NB4 (cell line): ENCODE measurements around the gene GRM2.
"Not testable (repeated sequence)": the region's sequence is repeated elsewhere in the genome, so short reads cannot be mapped to it uniquely, and the experiment has no call there.

Experiments
- DNase-seq: peaks from one replicate; pipeline ENCODE4 v3.0.0; 2010; ENCODE audit warnings: low read depth
- H3K4me3 ChIP-seq: one replicate; pipeline ENCODE4 v1.5.1; 2011; ENCODE audit warnings: mild to moderate bottlenecking, low read depth, low read length, moderate library complexity
- MYC ChIP-seq: IDR thresholded peaks from 2 replicates; pipeline ENCODE4 v1.6.1; 2011; ENCODE audit warnings: low read depth, low read length
- POLR2A ChIP-seq: IDR thresholded peaks from 2 replicates; pipeline ENCODE4 v1.6.1; 2011; ENCODE audit warnings: mild to moderate bottlenecking; ENCODE audit not compliant: insufficient read length; ENCODE audit errors: extremely low read depth
- TF ChIP-seq, protein P1 (sequence below): IDR thresholded peaks from 2 replicates; pipeline ENCODE4 v1.6.1; 2011; ENCODE audit warnings: low read depth, low read length
- TF ChIP-seq, protein P2 (sequence below): IDR thresholded peaks from one replicate; pipeline ENCODE4 v1.5.1; 2012; ENCODE audit warnings: low read depth, low read length

Gene GRM2

DNA sequence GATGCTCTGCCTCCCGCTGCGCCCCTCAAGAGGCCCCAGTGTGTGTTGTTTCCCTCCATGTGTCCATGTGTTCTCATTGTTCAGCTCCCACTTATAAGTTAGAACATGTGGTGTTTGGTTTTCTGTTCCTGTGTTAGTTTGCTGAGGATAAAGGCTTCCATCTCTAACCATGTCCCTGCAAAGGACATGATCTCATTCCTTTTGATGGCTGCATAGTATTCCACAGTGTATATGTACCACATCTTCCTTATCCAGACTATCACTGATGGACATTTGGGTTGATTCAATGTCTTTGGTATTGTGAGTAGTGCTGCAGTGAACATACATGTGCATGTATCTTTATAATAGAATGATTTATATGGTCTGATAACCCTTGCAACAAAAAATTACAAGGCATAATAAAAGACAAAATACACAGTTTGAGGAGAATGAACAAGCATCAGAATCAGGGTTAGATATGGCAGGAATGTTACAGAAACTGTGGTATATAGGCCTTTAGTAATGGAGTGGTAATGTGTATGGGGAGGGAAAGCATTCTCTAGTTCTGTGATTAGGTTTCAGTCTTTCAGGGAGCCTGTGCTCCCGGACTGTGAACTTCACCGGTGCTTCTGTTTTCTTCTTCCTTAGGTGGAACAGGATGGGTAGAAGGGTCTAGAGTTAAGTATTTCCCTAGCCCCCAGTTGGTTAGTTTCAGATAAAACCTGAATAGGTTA is 27.1 kb downstream of the GRM2 start:
- H3K4me3 ChIP-seq: no peak overlapping the region
- DNase-seq: no peak
- TF ChIP-seq POLR2A (no peak), MYC (no peak)
- TF ChIP-seq, protein P1, sequence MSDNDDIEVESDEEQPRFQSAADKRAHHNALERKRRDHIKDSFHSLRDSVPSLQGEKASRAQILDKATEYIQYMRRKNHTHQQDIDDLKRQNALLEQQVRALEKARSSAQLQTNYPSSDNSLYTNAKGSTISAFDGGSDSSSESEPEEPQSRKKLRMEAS: no peak
- TF ChIP-seq, protein P2, sequence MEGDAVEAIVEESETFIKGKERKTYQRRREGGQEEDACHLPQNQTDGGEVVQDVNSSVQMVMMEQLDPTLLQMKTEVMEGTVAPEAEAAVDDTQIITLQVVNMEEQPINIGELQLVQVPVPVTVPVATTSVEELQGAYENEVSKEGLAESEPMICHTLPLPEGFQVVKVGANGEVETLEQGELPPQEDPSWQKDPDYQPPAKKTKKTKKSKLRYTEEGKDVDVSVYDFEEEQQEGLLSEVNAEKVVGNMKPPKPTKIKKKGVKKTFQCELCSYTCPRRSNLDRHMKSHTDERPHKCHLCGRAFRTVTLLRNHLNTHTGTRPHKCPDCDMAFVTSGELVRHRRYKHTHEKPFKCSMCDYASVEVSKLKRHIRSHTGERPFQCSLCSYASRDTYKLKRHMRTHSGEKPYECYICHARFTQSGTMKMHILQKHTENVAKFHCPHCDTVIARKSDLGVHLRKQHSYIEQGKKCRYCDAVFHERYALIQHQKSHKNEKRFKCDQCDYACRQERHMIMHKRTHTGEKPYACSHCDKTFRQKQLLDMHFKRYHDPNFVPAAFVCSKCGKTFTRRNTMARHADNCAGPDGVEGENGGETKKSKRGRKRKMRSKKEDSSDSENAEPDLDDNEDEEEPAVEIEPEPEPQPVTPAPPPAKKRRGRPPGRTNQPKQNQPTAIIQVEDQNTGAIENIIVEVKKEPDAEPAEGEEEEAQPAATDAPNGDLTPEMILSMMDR: no peak

DNA sequence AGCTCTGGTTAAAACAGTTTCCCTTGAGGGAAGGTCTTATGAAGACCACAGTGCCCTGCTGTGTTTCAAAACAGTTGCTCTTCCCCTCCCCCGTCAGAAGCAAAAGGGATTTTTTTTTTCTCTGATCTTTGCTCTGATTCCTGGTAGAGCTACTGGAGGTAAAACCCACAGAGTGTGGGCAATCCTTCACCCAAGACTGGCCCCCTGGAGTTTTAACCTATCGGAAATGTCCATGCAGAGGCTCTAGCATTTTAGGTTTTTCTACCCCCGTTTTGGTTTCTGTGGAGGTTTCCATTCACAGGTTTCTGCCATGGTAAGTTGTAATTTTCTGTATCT is 27.7 kb downstream of the GRM2 start:
- DNase-seq: peak; percentile 35
- TF ChIP-seq POLR2A (no peak), MYC (no peak)
- TF ChIP-seq, protein P1: no peak
- TF ChIP-seq, protein P2: no peak
- no peak overlapping the region for H3K4me3 ChIP-seq

DNA sequence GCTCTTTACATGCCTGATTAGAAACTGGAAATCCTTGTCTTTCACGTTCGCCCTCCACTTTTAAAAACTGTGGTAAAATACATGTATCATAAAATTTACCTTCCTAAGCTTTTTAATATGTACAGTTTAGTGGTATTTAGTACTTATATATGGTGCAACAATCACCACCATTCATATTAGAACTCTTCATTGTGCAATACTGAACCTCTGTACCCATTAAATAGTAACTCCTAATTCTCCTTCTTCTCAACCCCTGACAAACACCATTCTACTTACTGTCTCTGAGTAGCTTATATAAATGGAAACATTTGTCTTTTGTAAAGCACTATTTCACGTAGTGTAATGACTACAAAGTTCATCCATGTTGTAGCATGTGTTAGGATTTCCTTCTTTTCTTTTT is 28.2 kb downstream of the GRM2 start:
- no peak overlapping the region for H3K4me3 ChIP-seq
- no peak for DNase-seq
- TF ChIP-seq, protein P1: no peak
- TF ChIP-seq MYC (no peak), POLR2A (no peak)
- TF ChIP-seq, protein P2: no peak

DNA sequence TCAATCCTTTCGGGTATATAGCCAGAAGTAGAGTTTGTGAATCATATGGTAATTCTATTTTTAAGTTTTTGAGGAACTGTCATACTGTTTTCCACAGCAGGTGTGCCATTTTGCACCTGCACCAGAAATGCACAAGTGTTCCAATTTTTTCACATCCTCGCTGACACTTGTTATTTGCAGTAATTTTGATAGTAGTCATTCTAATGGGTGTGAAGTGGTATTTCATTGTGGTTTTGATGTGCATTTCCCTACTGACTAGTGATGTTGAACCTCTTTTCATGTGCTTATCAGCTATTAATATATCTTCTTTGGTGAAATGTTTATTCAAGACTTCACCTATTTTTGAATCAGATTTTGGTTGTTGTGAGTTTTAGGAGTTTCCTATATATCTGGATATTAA is 29.1 kb downstream of the GRM2 start:
- no peak overlapping the region for H3K4me3 ChIP-seq
- DNase-seq: no peak
- TF ChIP-seq POLR2A: no peak
- no peak for TF ChIP-seq MYC
- TF ChIP-seq, protein P2: no peak
- TF ChIP-seq, protein P1: no peak

DNA sequence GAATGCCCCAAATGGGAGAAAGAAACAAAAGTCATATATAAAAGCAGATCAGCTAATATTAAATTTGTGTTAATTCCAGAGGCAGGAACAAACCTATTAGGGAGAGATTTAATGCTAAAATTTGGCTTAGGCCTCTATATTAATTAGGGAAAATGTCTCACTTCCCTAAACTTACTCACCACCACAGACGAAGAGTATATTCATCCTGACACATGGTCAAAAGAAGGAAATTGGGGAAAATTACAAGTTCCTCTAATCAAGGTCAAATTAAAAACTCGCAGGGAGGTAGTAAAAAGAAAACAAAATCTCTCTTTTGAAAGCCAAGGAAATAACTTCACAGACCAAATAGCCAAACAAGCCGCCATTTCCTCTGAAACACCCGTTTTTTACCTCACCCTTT is 32.2 kb downstream of the GRM2 start:
- DNase-seq: no peak
- TF ChIP-seq, protein P1: no peak
- TF ChIP-seq POLR2A: no peak
- TF ChIP-seq MYC: no peak
- TF ChIP-seq, protein P2: no peak
- no peak overlapping the region for H3K4me3 ChIP-seq

DNA sequence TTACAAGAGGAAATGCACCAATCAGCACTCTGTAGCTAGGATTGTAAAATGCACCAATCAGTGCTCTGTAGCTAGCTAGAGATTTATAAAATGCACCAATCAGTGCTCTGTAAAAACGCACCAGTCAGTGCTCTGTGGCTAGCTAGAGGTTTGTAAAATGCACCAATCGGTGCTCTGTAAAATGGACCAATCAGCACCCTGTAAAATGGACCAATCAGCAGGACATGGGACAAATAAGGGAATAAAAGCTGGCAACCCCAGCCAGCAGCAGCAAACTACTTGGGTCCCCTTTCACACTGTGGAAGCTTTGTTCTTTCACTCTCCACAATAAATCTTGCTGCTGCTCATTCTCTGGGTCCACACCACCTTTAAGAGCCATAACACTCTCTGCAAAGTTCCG is 35.5 kb downstream of the GRM2 start:
- DNase-seq, H3K4me3 ChIP-seq: not testable (repeated sequence)

DNA sequence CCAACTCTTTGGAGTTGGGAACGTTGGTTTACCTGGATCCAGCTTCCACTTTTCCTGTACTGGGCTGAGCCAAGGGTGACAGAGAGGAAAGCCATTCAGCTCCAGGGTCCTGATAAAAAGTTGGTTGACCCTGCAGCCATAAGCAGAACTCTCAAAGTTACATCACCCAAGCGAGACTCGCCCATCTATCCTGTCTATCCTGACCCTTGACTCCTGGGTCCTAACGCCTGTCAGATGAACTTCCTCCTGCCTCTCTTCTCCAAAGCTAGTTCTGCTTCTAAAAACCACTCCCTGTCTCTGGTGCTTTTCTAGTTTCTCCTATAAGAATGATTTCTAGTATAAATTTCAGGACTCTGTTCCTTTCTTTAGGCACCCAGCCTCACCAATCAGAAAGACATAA is 36.1 kb downstream of the GRM2 start:
- H3K4me3 ChIP-seq: not testable (repeated sequence)
- peak; percentile 72 for DNase-seq
